NCI-H774 (cell line): ENCODE measurements around the gene NEUROD4.

Experiments
- DNase-seq: peaks from one replicate; lab custom pipeline; 2025; lab: John Stamatoyannopoulos, UW

Gene NEUROD4

GRCh38 chr12:54997929-54998522 lies 21.7 kb upstream of the NEUROD4 start:
- DNase-seq: no peak

GRCh38 chr12:54998958-54999510 lies 20.7 kb upstream of the NEUROD4 start:
- DNase-seq: no peak

- no peak for DNase-seq
Observed at GRCh38 chr12:55001198-55001868, 18.4 kb upstream of the NEUROD4 start.

- DNase-seq: no peak
Observed at GRCh38 chr12:55002355-55002754, 17.4 kb upstream of the NEUROD4 start.

- DNase-seq: no peak
Observed at GRCh38 chr12:55008944-55009585, 10.7 kb upstream of the NEUROD4 start.

GRCh38 chr12:55017416-55017925 lies 2.3 kb upstream of the NEUROD4 start:
- DNase-seq: no peak

- no peak for DNase-seq
Observed at GRCh38 chr12:55024575-55024974, 4.8 kb downstream of the NEUROD4 start.

GRCh38 chr12:55025508-55025907 lies 5.7 kb downstream of the NEUROD4 start:
- no peak for DNase-seq

GRCh38 chr12:55034218-55034617 lies 14.4 kb downstream of the NEUROD4 start:
- DNase-seq: no peak

- no peak for DNase-seq
Observed at GRCh38 chr12:55036326-55037115, 16.7 kb downstream of the NEUROD4 start.

GRCh38 chr12:55037351-55037987 lies 17.7 kb downstream of the NEUROD4 start:
- DNase-seq: no peak

GRCh38 chr12:55039395-55040354 lies 19.9 kb downstream of the NEUROD4 start:
- no peak for DNase-seq

GRCh38 chr12:55041345-55042055 lies 21.7 kb downstream of the NEUROD4 start:
- no peak for DNase-seq

GRCh38 chr12:55043542-55043941 lies 23.8 kb downstream of the NEUROD4 start:
- no peak for DNase-seq

GRCh38 chr12:55044135-55044534 lies 24.4 kb downstream of the NEUROD4 start:
- DNase-seq: no peak

GRCh38 chr12:55049676-55050075 lies 29.9 kb downstream of the NEUROD4 start:
- DNase-seq: no peak

- peak; percentile 1 for DNase-seq
Observed at GRCh38 chr12:55051197-55051947, 31.6 kb downstream of the NEUROD4 start.

GRCh38 chr12:55057481-55057880 lies 37.7 kb downstream of the NEUROD4 start:
- peak; percentile 22 for DNase-seq

GRCh38 chr12:55058082-55058481 lies 38.3 kb downstream of the NEUROD4 start:
- no peak for DNase-seq
